ENCODE results near the gene COG3. TPM values are rescaled to one million over a fixed set of nuclear protein-coding genes. Genes with fewer than 3 reads are reported as not detected.

Gene COG3
- total and polyA plus RNA-seq, 2 of the 13 experiments (the other 11 are each of a cell fraction or from before 2014, with no cell fraction given) = 37.8 to 47.5 TPM

GRCh38 chr13:45564133-45564776 is 99.5 kb downstream of the COG3 start:
- in situ Hi-C loops (cut with HindIII; ENCODE audit: extremely low pct_ligation_motif_present, low pct_unique_long_range_greater_than_20kb) = no loop called here
- Histone ChIP-seq H3K27ac (ENCODE audit: extremely low read length, insufficient read depth, low read length) (no peak overlapping the region), H3K9me3 (ENCODE audit: low read length) (no peaks in the 10 kb centered on the region), H3K9ac (ENCODE audit: insufficient read depth, low read depth, low read length) (no peak overlapping the region), H3K4me3 (replicated peaks in 1 of 3; ENCODE audit: insufficient read depth in 1 of 3, low read depth in 2 of 3, low read length in 3 of 3) (no peak overlapping the region), H3K36me3 (replicated peaks in 1 of 2; ENCODE audit: control insufficient read depth in 1 of 2, insufficient read depth in 2 of 2, low read length in 2 of 2) (no peaks in the 10 kb centered on the region), H3K27me3 (ENCODE audit: control insufficient read depth in 1 of 2, insufficient read depth in 2 of 2, low read length in 2 of 2) (no peaks in the 10 kb centered on the region; a peak in 1 of 5 replicates), H3K4me1 (ENCODE audit: insufficient read depth, low read length) (no peaks in the 10 kb centered on the region), H3K79me2 (ENCODE audit: insufficient read depth, low read length) (no peaks in the 10 kb centered on the region), H4K20me1 (ENCODE audit: insufficient read depth, low read length) (no peaks in the 10 kb centered on the region), H2AFZ (ENCODE audit: low read length) (no peak overlapping the region), H3K4me2 (ENCODE audit: low read depth, low read length) (no peak overlapping the region)
- FAIRE-seq (no peak), ATAC-seq (peak; percentile 67), DNase-seq (ENCODE audit: low spot score) (peak; percentile 22)
- ChIA-PET CTCF (ENCODE audit: low intra/inter-chr PET ratio, low total read pairs) (no interaction called here), POLR2A (no interaction called here)
- BruUV-seq (replicated peaks) = no TSS peak
- 7% methylated on average over 3 of the region's 3 CpGs for WGBS (ENCODE audit: low lambda C conversion rate)
- intact Hi-C loops (cut with micrococcal nuclease; ENCODE audit: unreplicated experiment) = no loop called here
- peak; percentile 71 for TF ChIP-seq FOSL2 (CRISPR knock-in tag; IDR thresholded peaks at IDR 0.05)
- no peak for TF ChIP-seq BATF2 (CRISPR knock-in tag; IDR thresholded peaks at IDR 0.05)
- no peak for TF ChIP-seq PATZ1 (CRISPR knock-in tag; IDR thresholded peaks at IDR 0.05)
- no peak for TF ChIP-seq ZNF207 (IDR thresholded peaks at IDR 0.05; ENCODE audit: borderline replicate concordance)
- no peak for TF ChIP-seq GZF1 (CRISPR knock-in tag; IDR thresholded peaks at IDR 0.05)

GRCh38 chr13:45565331-45565730 is 100.6 kb downstream of the COG3 start:
- H3K27ac ChIP-seq (ENCODE audit: extremely low read length, insufficient read depth, low read length) = no peak overlapping the region
- POLR2A ChIA-PET = no interaction called here
- FAIRE-seq (no peak), ATAC-seq (no peak), DNase-seq (ENCODE audit: low spot score) (no peak)
- H4K20me1 ChIP-seq (ENCODE audit: insufficient read depth, low read length) = no peaks in the 10 kb centered on the region
- H3K27me3 ChIP-seq (ENCODE audit: control insufficient read depth in 1 of 2, insufficient read depth in 2 of 2, low read length in 2 of 2) = no peaks in the 10 kb centered on the region; a peak in 2 of 5 replicates
- H3K9me3 ChIP-seq (ENCODE audit: low read length) = no peaks in the 10 kb centered on the region
- no TSS peak for BruUV-seq (replicated peaks)
- no peaks in the 10 kb centered on the region for H3K4me1 ChIP-seq (ENCODE audit: insufficient read depth, low read length)
- in situ Hi-C loops (cut with HindIII; ENCODE audit: extremely low pct_ligation_motif_present, low pct_unique_long_range_greater_than_20kb) = no loop called here
- intact Hi-C loops (cut with micrococcal nuclease; ENCODE audit: unreplicated experiment) = no loop called here
- no peak overlapping the region for H3K4me2 ChIP-seq (ENCODE audit: low read depth, low read length)
- no peak for TF ChIP-seq NPAS2 (CRISPR knock-in tag; IDR thresholded peaks at IDR 0.05; ENCODE audit: borderline replicate concordance)
- TF ChIP-seq NFYB (CRISPR knock-in tag; IDR thresholded peaks at IDR 0.05) = no peak
- TF ChIP-seq ARHGAP35 (CRISPR knock-in tag; IDR thresholded peaks at IDR 0.05; ENCODE audit: borderline replicate concordance) = no peak
- no peak for TF ChIP-seq ZNF33A (CRISPR knock-in tag; IDR thresholded peaks at IDR 0.05; ENCODE audit: borderline replicate concordance)
- no peak for TF ChIP-seq ZNF512 (CRISPR knock-in tag; IDR thresholded peaks at IDR 0.05)
- no peak for TF ChIP-seq RFX3 (CRISPR knock-in tag; IDR thresholded peaks at IDR 0.05)
- TF ChIP-seq ZNF598 (CRISPR knock-in tag; IDR thresholded peaks at IDR 0.05; ENCODE audit: borderline replicate concordance) = no peak
- no peak for TF ChIP-seq ZNF207 (IDR thresholded peaks at IDR 0.05; ENCODE audit: borderline replicate concordance)
- TF ChIP-seq ZFP36L2 (CRISPR knock-in tag; IDR thresholded peaks at IDR 0.05) = no peak
- no peak overlapping the region for H3K4me3 ChIP-seq (replicated peaks in 1 of 3; ENCODE audit: insufficient read depth in 1 of 3, low read depth in 2 of 3, low read length in 3 of 3)
- H3K36me3 ChIP-seq (replicated peaks in 1 of 2; ENCODE audit: control insufficient read depth in 1 of 2, insufficient read depth in 2 of 2, low read length in 2 of 2) = no peaks in the 10 kb centered on the region
- CTCF ChIA-PET (ENCODE audit: low intra/inter-chr PET ratio, low total read pairs) = no interaction called here
- no peaks in the 10 kb centered on the region for H3K79me2 ChIP-seq (ENCODE audit: insufficient read depth, low read length)
- no peak overlapping the region for H2AFZ ChIP-seq (ENCODE audit: low read length)
- H3K9ac ChIP-seq (ENCODE audit: insufficient read depth, low read depth, low read length) = no peak overlapping the region
